BLaER1 (cell line): ENCODE data around the gene PTGS2.
"Not testable (repeated sequence)": the region's sequence is repeated elsewhere in the genome, so short reads cannot be mapped to it uniquely, and the experiment has no call there.

Experiments
- H3K27ac ChIP-seq: shearing (Covaris generic); formaldehyde crosslinking; 2 replicates; pipeline ENCODE4 v1.8.1; 2022
- H3K27me3 ChIP-seq: shearing (Covaris generic); formaldehyde crosslinking; 2 replicates; pipeline ENCODE4 v1.8.1; 2022
- H3K36me3 ChIP-seq: shearing (Covaris generic); formaldehyde crosslinking; 2 replicates; pipeline ENCODE4 v1.8.1; 2022
- H3K4me1 ChIP-seq: shearing (Covaris generic); formaldehyde crosslinking; 2 replicates; pipeline ENCODE4 v1.8.1; 2022
- H3K4me2 ChIP-seq: shearing (Covaris generic); formaldehyde crosslinking; 2 replicates; pipeline ENCODE4 v1.8.1; 2022
- H3K4me3 ChIP-seq: shearing (Covaris generic); formaldehyde crosslinking; 2 replicates; pipeline ENCODE4 v1.8.1; 2022
- H3K9ac ChIP-seq: shearing (Covaris generic); formaldehyde crosslinking; 2 replicates; pipeline ENCODE4 v1.8.1; 2022
- H3K9me3 ChIP-seq: shearing (Covaris generic); formaldehyde crosslinking; 2 replicates; pipeline ENCODE4 v1.8.1; 2022
- H4K20me1 ChIP-seq: shearing (Covaris generic); formaldehyde crosslinking; 2 replicates; pipeline ENCODE4 v1.8.1; 2022
- Cebpa-rat ChIP-seq: shearing (Covaris generic); IDR thresholded peaks from 2 replicates; pipeline ENCODE4 v1.8.1; 2022

Gene PTGS2

DNA sequence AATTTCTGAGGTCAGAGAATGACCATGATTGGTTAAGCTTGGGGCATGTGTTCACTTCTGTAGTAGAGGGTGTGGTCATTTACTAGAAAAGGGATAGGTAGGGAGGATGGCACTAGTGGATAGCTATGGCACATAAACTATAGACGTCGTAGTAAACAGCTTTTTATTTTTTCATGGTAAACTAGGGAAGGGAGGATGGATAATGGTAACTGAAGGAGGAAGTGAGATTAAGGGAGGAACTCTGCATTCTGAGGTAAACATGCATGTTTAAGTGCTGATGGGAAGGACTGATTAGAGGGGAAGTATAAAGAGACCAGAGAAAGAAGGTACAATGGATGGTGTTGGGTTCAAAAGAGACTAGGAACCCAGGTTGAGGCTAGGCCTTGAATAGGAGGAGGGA lies 26.9 kb downstream of the PTGS2 start:
- H3K4me3 ChIP-seq, result no peak overlapping the region
- H3K9ac ChIP-seq, result no peak overlapping the region
- H3K27ac ChIP-seq, result no peak overlapping the region
- H3K4me2 ChIP-seq, result no peak overlapping the region
- H3K36me3 ChIP-seq, result no peaks in the 10 kb centered on the region
- H3K27me3 ChIP-seq, result no peaks in the 10 kb centered on the region
- H3K9me3 ChIP-seq, result no peaks in the 10 kb centered on the region
- TF ChIP-seq Cebpa-rat, result no peak
- H3K4me1 ChIP-seq, result no peaks in the 10 kb centered on the region
- no peaks in the 10 kb centered on the region for H4K20me1 ChIP-seq

DNA sequence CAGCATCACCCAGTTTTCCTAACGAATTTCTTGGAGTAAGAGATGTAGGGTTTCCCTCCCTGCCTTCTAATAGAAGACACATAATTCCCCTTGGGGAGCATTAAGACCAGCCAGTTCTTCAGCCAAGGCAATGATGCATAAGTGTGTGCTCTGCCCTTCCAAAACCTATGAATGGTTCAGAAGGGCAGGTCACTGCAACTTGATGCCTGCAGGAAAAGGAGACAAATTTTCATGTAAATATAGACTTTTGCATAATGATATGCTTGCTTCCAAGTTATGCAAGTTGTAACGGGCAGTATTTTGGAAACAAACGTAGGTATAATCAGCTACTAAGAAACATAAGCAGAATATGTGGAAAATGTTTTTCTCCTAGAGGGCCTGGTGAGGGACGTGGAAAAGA lies 31.6 kb downstream of the PTGS2 start:
- TF ChIP-seq Cebpa-rat, result no peak
- Histone ChIP-seq H3K4me1 (no peaks in the 10 kb centered on the region), H3K27ac (no peak overlapping the region), H3K9ac (no peak overlapping the region), H4K20me1 (no peaks in the 10 kb centered on the region), H3K4me2 (no peak overlapping the region), H3K27me3 (no peaks in the 10 kb centered on the region), H3K4me3 (no peak overlapping the region), H3K9me3 (no peaks in the 10 kb centered on the region), H3K36me3 (no peaks in the 10 kb centered on the region)

DNA sequence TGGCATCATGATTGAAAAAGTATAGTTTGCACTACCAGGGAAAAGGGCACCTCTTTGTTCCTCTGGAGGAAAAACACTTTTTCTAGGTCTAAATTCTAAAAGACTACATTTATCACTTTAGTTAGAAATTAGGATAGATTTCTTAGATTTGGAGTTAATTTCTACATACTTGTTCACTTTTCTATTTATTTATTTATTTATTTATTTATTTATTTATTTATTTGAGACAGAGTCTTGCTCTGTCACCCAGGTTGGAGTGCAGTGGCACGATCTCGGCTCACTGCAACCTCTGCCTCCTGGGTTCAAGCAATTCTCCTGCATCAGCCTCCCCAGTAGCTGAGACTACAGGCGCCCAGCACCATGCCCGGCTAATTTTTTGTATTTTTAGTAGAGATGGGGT lies 32.2 kb downstream of the PTGS2 start:
- not testable (repeated sequence) for H3K9me3 ChIP-seq, H3K36me3 ChIP-seq, H3K4me2 ChIP-seq, H3K4me3 ChIP-seq, H3K27ac ChIP-seq, H3K27me3 ChIP-seq, H3K9ac ChIP-seq, H4K20me1 ChIP-seq, H3K4me1 ChIP-seq

DNA sequence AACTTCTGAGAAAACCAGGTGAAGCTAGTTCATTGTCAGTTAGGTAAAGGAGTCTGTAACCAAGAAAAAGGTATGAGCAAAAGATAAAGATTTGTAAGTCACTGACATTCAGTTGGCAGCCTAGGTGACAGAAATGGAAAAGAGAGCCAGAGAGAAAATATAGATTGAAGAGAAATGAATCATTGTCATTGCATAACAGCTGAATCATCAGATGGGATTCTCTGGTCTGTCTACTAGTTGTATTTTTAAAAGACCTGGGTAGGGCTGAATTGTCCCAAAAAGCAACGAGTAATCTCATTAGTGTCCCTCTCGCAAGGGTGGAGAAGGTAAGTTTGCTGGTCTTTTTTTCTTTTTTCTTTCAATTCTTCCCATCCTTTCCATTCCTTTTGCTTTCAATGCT lies 36.6 kb downstream of the PTGS2 start:
- H3K4me3 ChIP-seq, result no peak overlapping the region
- no peaks in the 10 kb centered on the region for H3K9me3 ChIP-seq
- no peaks in the 10 kb centered on the region for H3K27me3 ChIP-seq
- no peaks in the 10 kb centered on the region for H3K4me1 ChIP-seq
- no peaks in the 10 kb centered on the region for H4K20me1 ChIP-seq
- no peaks in the 10 kb centered on the region for H3K36me3 ChIP-seq
- no peak for TF ChIP-seq Cebpa-rat
- no peak overlapping the region for H3K9ac ChIP-seq
- H3K27ac ChIP-seq, result no peak overlapping the region
- no peak overlapping the region for H3K4me2 ChIP-seq

DNA sequence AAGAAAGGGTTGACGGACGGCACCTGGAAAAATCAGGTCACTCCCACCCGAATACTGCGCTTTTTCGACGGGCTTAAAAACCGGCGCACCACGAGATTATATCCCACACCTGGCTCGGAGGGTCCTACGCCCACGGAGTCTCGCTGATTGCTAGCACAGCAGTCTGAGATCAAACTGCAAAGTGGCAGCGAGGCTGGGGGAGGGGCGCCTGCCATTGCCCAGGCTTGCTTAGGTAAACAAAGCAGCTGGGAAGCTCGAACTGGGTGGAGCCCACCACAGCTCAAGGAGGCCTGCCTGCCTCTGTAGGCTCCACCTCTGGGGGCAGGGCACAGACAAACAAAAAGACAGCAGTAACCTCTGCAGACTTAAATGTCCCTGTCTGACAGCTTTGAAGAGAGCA lies 42.7 kb downstream of the PTGS2 start:
- not testable (repeated sequence) for H3K36me3 ChIP-seq, H3K4me2 ChIP-seq, H3K4me3 ChIP-seq, H4K20me1 ChIP-seq, H3K27me3 ChIP-seq, H3K27ac ChIP-seq, H3K9ac ChIP-seq, H3K9me3 ChIP-seq, H3K4me1 ChIP-seq

- H3K9me3 ChIP-seq, result no peaks in the 10 kb centered on the region
- no peak for TF ChIP-seq Cebpa-rat
- no peak overlapping the region for H3K4me3 ChIP-seq
- H4K20me1 ChIP-seq, result no peaks in the 10 kb centered on the region
- no peaks in the 10 kb centered on the region for H3K36me3 ChIP-seq
- H3K27me3 ChIP-seq, result no peaks in the 10 kb centered on the region
- no peaks in the 10 kb centered on the region for H3K4me1 ChIP-seq
- H3K4me2 ChIP-seq, result no peak overlapping the region
- H3K9ac ChIP-seq, result no peak overlapping the region
- H3K27ac ChIP-seq, result no peak overlapping the region
Observed at GRCh38 chr1:186636786-186637185, 43.4 kb downstream of the PTGS2 start.

DNA sequence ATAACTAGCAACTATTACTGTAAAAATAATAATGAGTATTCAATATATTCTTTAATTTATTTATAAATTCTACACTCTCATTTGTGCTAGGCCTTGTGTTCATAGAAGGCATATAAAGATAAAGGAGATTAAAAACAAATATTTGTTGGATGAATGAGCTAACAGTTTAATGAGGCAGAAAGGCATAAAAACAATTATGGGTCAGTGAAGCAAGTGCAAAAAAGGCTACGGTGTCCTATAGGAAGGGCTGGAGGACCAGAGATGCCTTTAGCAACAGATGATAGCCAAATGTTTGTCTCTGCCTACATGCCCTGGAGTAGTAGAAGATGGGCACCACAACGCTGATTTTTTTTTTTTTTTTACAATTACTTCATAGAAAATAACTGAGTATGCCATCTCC lies 45.7 kb downstream of the PTGS2 start:
- Histone ChIP-seq H3K4me2 (no peak overlapping the region), H3K27ac (no peak overlapping the region), H3K9me3 (no peaks in the 10 kb centered on the region), H3K4me1 (no peaks in the 10 kb centered on the region), H3K36me3 (no peaks in the 10 kb centered on the region), H4K20me1 (no peaks in the 10 kb centered on the region), H3K4me3 (no peak overlapping the region), H3K27me3 (no peaks in the 10 kb centered on the region), H3K9ac (no peak overlapping the region)
- TF ChIP-seq Cebpa-rat, result no peak

GRCh38 chr1:186633116-186633515 lies 47.1 kb downstream of the PTGS2 start:
- H4K20me1 ChIP-seq, result no peaks in the 10 kb centered on the region
- no peaks in the 10 kb centered on the region for H3K9me3 ChIP-seq
- no peaks in the 10 kb centered on the region for H3K36me3 ChIP-seq
- no peaks in the 10 kb centered on the region for H3K4me1 ChIP-seq
- no peak for TF ChIP-seq Cebpa-rat
- H3K4me2 ChIP-seq, result no peak overlapping the region
- no peak overlapping the region for H3K27ac ChIP-seq
- no peak overlapping the region for H3K4me3 ChIP-seq
- no peak overlapping the region for H3K9ac ChIP-seq
- no peaks in the 10 kb centered on the region for H3K27me3 ChIP-seq

DNA sequence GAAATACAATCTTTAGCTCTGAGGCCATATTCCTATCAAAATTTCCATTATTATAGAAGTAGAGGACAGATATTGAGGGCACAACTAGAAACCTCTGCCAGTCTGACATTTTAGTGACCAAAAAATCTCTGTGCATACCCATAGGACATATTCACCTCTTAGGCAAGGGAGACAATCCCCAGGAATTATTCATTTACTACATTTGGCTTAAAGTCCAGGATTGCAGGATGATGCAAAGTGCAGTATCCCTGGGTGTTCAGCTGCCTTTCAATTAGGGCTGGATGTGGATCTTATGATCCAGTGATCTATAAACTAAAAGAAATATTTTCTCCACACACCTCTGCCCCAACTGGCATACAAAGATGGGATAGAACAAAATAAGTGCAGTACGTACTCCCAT lies 50.9 kb downstream of the PTGS2 start:
- Histone ChIP-seq H3K27ac (no peak overlapping the region), H3K4me1 (no peaks in the 10 kb centered on the region), H3K9me3 (no peaks in the 10 kb centered on the region), H3K27me3 (no peaks in the 10 kb centered on the region), H4K20me1 (no peaks in the 10 kb centered on the region), H3K4me2 (no peak overlapping the region), H3K36me3 (no peaks in the 10 kb centered on the region), H3K4me3 (no peak overlapping the region), H3K9ac (no peak overlapping the region)
- TF ChIP-seq Cebpa-rat, result no peak

GRCh38 chr1:186628910-186629309 lies 51.3 kb downstream of the PTGS2 start:
- no peaks in the 10 kb centered on the region for H3K36me3 ChIP-seq
- H4K20me1 ChIP-seq, result no peaks in the 10 kb centered on the region
- no peak overlapping the region for H3K4me3 ChIP-seq
- H3K9me3 ChIP-seq, result no peaks in the 10 kb centered on the region
- no peak overlapping the region for H3K4me2 ChIP-seq
- H3K4me1 ChIP-seq, result no peaks in the 10 kb centered on the region
- H3K27ac ChIP-seq, result no peak overlapping the region
- no peak for TF ChIP-seq Cebpa-rat
- H3K27me3 ChIP-seq, result no peaks in the 10 kb centered on the region
- H3K9ac ChIP-seq, result no peak overlapping the region

DNA sequence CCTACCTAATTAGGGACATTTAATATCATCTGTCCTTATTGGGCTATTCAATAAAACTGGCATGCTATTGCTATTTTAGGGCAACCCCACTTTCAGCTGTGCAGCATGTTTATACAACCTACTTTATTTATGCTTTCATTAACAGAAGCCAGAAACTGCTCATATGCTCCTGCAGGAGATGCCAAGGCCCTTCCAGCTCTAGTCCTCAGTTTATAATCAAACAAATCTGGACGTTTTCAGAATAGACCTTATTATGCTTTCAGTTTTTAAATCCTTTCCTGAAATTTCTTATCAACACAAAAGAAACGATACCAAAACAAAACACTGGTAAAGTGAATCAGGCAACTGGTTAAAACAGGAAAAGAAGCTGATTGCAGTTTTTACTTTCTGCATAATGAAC lies 53.2 kb downstream of the PTGS2 start:
- no peaks in the 10 kb centered on the region for H4K20me1 ChIP-seq
- H3K9me3 ChIP-seq, result no peaks in the 10 kb centered on the region
- H3K27me3 ChIP-seq, result no peaks in the 10 kb centered on the region
- H3K36me3 ChIP-seq, result no peaks in the 10 kb centered on the region
- no peak overlapping the region for H3K9ac ChIP-seq
- no peak overlapping the region for H3K27ac ChIP-seq
- H3K4me1 ChIP-seq, result no peaks in the 10 kb centered on the region
- H3K4me2 ChIP-seq, result no peak overlapping the region
- TF ChIP-seq Cebpa-rat, result no peak
- no peak overlapping the region for H3K4me3 ChIP-seq
